Adipocyte (in vitro differentiated cells): ENCODE measurements around the gene ETV3.
"Not testable (repeated sequence)": the region's sequence is repeated elsewhere in the genome, so short reads cannot be mapped to it uniquely, and the experiment has no call there.

Source experiments
- DNase-seq: peaks from one replicate; pipeline ENCODE4 v3.0.0-alpha.2; 2015; ENCODE audit warnings: low read depth
- H3K27me3 ChIP-seq: replicated peaks from 2 replicates; pipeline ENCODE4 v1.7.0; 2013; ENCODE audit warnings: mild to moderate bottlenecking, low read length, moderate library complexity; ENCODE audit not compliant: control insufficient read depth, insufficient read depth
- H3K36me3 ChIP-seq: 2 replicates; pipeline ENCODE4 v1.7.0; 2013; ENCODE audit warnings: low read length, mild to moderate bottlenecking, moderate library complexity; ENCODE audit not compliant: control insufficient read depth, insufficient read depth, severe bottlenecking
- H3K4me1 ChIP-seq: 2 replicates; pipeline ENCODE4 v1.7.0; 2013; ENCODE audit warnings: mild to moderate bottlenecking, low read length, moderate library complexity; ENCODE audit not compliant: control insufficient read depth, insufficient read depth
- H3K4me3 ChIP-seq: 2 replicates; pipeline ENCODE4 v1.7.0; 2013; ENCODE audit warnings: mild to moderate bottlenecking, low read length, moderate library complexity
- H3K9ac ChIP-seq: 2 replicates; pipeline ENCODE4 v1.7.0; 2013; ENCODE audit warnings: mild to moderate bottlenecking, low read length, moderate library complexity
- H3K9me3 ChIP-seq: 2 replicates; pipeline ENCODE4 v1.7.0; 2013; ENCODE audit warnings: mild to moderate bottlenecking, low read length, moderate library complexity; ENCODE audit not compliant: control insufficient read depth

ETV3 gene

DNA sequence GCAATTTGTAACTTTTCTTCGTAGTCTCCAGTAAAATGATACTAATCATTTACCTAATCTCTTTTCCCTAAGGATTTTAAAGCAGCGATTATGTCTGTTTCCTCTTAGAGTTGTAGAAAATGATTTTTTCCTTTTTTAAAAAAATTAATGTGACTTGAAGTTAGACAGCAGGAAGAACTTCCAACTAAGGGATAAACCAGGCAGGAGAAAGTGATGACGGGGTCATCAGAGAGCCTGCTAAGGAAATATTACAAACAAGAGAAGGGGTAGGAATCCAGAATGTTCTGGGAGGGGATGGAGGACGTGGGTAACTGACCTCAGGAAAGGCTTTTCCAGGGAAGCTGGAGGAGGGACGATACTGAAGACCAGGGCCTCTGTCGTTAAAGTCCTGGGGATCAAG is 29.7 kb downstream of the ETV3 start:
- peaks cover 5% of the 10 kb centered on the region for H3K4me1 ChIP-seq
- H3K9me3 ChIP-seq, result no peaks in the 10 kb centered on the region
- H3K9ac ChIP-seq, result no peak overlapping the region
- no peaks in the 10 kb centered on the region for H3K36me3 ChIP-seq
- DNase-seq, result no peak
- no peak overlapping the region for H3K4me3 ChIP-seq
- H3K27me3 ChIP-seq, result peaks cover 15% of the 10 kb centered on the region

DNA sequence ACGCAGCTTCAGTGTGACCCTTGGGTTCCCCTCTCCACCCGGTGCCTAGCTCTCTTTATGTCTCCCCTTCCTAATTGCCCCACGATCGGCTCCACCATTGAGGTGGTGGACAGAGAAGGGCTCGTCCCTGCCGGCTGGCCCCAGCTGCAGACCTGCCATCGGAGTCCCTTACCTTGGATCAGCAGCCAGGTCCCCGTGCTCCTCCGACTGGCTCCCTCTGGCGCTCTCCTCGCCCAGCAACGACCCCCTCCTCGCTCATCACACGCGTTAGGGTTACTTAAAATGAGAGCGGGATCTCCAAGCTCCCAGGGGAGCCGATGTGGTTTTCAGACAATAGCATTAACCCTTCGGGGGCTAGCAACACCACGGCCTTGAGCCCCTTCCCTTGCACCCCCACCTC is 30.5 kb downstream of the ETV3 start:
- Histone ChIP-seq H3K27me3 (peaks cover 11% of the 10 kb centered on the region), H3K4me1 (peaks cover 9% of the 10 kb centered on the region), H3K9me3 (no peaks in the 10 kb centered on the region), H3K9ac (no peak overlapping the region), H3K36me3 (no peaks in the 10 kb centered on the region), H3K4me3 (no peak overlapping the region)
- no peak for DNase-seq

DNA sequence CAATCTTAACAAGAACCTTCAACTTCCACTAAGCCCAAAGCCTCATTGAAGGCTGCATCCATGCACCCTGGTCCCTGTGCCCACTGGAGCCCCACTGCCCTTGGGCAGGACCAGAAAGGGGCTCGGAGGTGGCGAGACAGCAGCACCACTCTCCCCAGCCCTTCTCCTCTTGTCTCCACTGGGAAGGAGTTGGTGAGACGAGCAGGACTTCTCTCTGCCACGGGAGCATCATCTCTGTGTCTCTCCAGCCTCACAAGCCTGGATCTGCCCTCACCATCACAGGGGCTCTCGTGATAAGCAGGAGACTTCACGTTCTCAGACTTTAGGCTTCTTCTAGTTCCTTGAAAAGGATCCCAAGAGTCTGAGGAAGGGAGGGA is 31.4 kb downstream of the ETV3 start:
- Histone ChIP-seq H3K4me1 (peaks cover 10% of the 10 kb centered on the region), H3K9ac (no peak overlapping the region), H3K36me3 (no peaks in the 10 kb centered on the region), H3K9me3 (no peaks in the 10 kb centered on the region), H3K4me3 (no peak overlapping the region), H3K27me3 (peaks cover 3% of the 10 kb centered on the region)
- DNase-seq, result no peak

DNA sequence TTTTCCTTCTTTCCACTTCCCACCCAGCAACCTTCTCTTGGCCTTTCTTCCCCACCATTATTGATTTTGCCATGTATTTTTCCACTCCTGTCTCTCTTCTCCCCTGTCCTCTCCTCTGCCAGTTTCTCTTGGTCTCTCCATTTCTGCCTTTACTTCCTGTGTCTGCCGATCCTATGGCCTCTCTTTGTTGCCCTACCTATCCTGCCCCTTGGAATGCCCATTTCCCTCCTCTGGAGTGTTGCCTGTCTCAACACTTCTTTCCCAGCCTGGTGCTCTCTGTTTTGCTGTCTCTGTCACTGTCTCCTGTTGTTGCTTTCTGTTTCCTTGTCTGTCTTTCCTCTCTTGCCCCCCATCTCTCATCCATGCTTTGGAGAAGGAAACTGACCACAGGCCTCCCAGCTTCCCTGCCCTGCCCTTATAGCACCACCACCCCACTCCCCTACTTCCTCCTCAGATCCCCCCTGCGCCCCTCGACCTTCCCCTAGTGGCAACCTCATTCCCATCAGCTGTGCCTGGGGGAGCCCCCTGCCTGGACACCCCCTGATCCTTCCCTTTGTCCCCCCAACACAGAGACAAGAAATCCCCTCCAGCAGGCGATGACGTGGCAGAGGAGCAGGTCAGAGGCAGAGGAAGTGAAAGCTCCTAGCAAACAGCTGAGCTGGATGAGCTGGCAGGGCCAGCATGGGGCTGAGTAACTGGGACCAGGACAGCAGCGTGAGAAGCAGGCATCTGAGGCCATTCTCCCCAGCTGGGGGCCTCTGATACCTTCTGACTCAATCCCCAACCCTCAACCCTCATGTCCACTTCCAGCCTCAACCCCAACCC is 32.0 kb downstream of the ETV3 start:
- H3K36me3 ChIP-seq, result no peaks in the 10 kb centered on the region
- peak; percentile 64 for DNase-seq
- H3K9me3 ChIP-seq, result no peaks in the 10 kb centered on the region
- H3K4me1 ChIP-seq, result peaks cover 10% of the 10 kb centered on the region
- peaks cover 3% of the 10 kb centered on the region for H3K27me3 ChIP-seq
- H3K9ac ChIP-seq, result no peak overlapping the region
- H3K4me3 ChIP-seq, result no peak overlapping the region

DNA sequence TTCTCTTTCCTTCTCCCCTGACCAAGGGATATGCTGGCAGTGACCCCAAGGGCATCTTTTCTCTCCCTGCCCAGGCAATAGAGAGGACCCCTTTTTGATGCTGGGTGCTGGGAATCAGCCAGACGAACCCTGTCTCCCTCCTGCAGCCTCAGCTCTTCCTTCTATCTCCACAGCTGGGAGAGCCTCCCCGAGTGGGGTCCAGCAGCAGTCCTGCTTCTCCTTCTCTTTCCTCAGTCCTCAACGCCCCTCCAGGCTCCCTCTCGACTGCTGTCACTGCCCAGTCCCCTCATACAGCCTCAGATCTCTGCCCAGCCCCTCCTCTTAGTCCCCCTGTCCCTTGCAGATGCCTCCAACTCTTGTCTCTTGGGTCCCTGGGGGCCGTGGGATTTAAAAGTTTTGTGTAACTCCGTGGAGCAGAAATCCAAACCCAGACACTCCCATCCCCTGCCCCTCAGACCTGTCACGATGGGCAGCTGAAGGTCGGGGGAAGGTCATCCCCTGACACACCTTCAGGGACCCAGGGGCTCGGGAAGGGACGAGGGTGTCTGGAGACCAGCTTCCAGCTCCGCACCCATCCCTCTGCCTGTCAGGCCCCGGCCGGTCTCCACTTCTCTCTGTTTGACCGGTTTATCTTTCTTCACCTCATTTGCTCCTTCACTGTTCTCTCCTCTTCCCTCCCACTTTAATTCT is 32.8 kb downstream of the ETV3 start:
- no peak for DNase-seq
- H3K9ac ChIP-seq, result no peak overlapping the region
- peaks cover 8% of the 10 kb centered on the region for H3K27me3 ChIP-seq
- no peaks in the 10 kb centered on the region for H3K9me3 ChIP-seq
- H3K4me1 ChIP-seq, result peaks cover 10% of the 10 kb centered on the region
- H3K36me3 ChIP-seq, result no peaks in the 10 kb centered on the region
- no peak overlapping the region for H3K4me3 ChIP-seq

DNA sequence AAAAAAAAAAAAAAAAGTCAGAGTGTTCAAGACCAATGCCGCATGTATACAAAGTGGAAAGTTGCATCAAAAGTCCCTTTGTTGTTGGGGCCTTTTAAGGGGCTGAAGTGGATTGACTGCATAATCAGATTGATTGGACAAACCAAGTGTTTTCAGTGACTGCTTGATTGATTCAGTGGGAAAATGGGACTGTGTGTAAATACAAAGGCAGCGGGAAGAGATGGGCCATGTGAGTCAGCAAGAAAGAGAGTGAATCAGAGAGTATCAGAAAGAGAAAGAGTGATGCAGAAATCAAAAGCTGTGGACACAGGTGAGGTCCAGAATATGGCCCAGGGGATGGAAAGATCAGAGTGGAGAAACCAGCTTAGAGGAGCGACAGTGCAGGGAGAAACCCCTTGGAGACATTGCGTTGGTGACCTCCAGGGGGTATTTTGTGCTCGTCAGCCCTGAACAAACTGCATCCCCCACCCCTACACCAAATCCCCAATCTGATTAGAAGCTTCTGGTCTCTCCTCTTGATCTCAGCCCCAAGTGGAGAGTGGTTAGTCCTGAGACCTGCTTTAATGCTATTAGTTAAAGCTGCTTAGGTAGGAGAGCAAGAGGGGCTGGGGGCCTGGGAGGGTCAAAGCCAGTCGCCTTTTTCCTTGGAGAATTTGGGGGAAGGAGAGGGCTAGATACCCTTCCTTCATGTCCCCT is 33.4 kb downstream of the ETV3 start:
- Histone ChIP-seq H3K9me3 (no peaks in the 10 kb centered on the region), H3K36me3 (no peaks in the 10 kb centered on the region), H3K9ac (no peak overlapping the region), H3K4me3 (no peak overlapping the region), H3K27me3 (peaks cover 8% of the 10 kb centered on the region), H3K4me1 (peaks cover 10% of the 10 kb centered on the region)
- no peak for DNase-seq

DNA sequence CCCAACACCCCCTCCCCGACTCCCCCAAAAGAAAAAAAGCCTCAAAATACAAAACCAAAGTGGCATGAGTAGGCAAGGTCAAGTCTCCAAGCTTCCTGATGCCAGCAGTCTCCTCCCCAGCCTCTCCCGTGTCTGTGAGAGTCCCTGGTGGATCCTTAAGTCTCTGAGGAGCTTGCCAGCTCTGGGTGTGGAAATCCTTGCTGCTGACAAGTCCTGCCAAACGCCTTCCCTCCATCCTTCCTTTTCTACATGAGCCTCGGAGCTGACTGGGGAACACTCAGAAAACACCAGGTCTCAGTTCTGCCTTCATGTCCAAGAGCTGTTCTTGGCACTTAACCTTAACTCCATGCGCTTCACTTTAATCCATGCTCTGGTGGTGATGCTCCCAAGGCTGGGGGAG is 34.9 kb downstream of the ETV3 start:
- no peak for DNase-seq
- H3K9ac ChIP-seq, result no peak overlapping the region
- peaks cover 10% of the 10 kb centered on the region for H3K4me1 ChIP-seq
- no peaks in the 10 kb centered on the region for H3K36me3 ChIP-seq
- H3K4me3 ChIP-seq, result no peak overlapping the region
- H3K27me3 ChIP-seq, result peaks cover 7% of the 10 kb centered on the region
- H3K9me3 ChIP-seq, result no peaks in the 10 kb centered on the region

DNA sequence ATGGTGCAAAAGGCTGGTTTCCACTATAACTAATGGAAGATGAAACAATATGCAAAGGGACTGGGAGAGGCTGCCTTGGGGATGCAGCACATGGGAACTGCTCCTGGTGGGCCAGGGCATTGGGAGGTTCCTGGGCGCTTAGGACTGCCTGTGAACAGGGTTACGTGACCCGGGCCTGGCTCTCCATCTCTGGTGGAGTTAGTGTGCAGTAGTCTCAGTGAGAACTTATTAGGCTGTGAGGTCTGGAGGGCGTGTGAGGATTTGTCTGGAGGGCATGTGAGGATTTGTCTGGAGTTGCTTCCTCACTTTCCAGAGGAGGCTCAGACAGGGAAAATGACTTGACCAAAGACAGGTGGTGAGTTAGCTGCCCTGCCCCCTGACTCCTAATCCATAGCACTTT is 37.0 kb downstream of the ETV3 start:
- H3K4me1 ChIP-seq, result peaks cover 10% of the 10 kb centered on the region
- no peak overlapping the region for H3K4me3 ChIP-seq
- H3K9me3 ChIP-seq, result no peaks in the 10 kb centered on the region
- DNase-seq, result no peak
- H3K27me3 ChIP-seq, result peaks cover 8% of the 10 kb centered on the region
- H3K36me3 ChIP-seq, result no peaks in the 10 kb centered on the region
- no peak overlapping the region for H3K9ac ChIP-seq

DNA sequence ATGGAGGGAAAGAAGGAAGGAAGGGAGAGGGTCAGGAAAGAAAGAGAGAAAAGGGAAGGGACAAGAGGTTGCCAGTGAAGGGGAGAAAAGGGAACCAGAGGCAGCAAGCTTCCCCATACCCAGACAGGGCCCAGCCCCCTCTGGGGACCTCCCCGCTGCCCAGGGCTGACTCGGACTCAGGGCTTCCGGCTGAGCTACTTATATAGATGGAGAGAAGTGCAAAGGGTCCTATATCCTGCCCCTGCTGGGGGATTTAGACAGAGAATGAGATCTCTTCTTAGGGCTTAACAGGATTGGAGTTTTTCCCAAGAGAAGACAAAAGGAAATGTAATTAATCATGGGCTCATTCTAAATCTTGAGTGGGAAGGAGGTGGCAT is 38.6 kb downstream of the ETV3 start, which contains the start of gene ETV3L:
TSS of gene ETV3L (minus strand) at position 176 of the 377 bp plus-strand sequence. CDS start 285 bp downstream, outside the sequence.
- H3K9ac ChIP-seq, result no peak within 1 kb of the TSS
- H3K27me3 ChIP-seq, result peaks cover 8% of the 10 kb centered on the region
- no peak within 1 kb of the TSS for H3K4me3 ChIP-seq
- no peak for DNase-seq
- H3K4me1 ChIP-seq, result peaks cover 10% of the 10 kb centered on the region
- no peaks in the 10 kb centered on the region for H3K9me3 ChIP-seq
- no peaks in the 10 kb centered on the region for H3K36me3 ChIP-seq

DNA sequence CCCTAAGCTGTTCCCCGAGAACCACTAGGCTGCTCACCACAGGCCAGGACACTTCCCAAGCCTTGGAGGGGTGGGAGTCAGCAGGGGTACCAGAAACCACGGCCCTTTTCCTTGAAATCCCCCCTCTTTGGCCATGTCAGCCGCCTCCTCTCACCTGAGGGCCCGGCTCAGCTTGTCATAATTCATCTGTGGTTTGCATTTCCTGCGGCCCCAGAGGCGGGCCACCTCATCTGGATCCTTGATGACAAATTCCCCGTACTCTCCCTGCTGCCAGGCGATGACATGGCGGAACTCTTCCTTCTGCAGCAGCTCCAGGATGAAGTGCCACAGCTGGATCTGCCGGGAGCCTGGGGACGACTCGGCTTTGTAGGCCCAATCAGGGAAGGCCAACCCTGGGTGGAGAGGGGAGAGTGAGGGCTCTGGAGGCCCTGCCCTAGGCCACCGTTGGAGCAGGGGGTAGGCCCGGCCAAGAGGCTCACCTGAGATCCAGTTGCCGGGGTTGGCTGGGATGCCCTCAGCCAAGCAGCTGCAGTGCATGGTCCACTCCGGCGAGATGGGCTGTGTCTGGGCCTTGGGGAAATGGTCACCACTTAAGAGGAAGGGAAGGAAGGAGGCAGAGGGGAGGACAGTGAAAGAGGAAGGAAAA is 39.1 kb downstream of the ETV3 start:
- peaks cover 14% of the 10 kb centered on the region for H3K4me1 ChIP-seq
- not testable (repeated sequence) for H3K9ac ChIP-seq, H3K36me3 ChIP-seq, DNase-seq, H3K4me3 ChIP-seq, H3K27me3 ChIP-seq, H3K9me3 ChIP-seq

DNA sequence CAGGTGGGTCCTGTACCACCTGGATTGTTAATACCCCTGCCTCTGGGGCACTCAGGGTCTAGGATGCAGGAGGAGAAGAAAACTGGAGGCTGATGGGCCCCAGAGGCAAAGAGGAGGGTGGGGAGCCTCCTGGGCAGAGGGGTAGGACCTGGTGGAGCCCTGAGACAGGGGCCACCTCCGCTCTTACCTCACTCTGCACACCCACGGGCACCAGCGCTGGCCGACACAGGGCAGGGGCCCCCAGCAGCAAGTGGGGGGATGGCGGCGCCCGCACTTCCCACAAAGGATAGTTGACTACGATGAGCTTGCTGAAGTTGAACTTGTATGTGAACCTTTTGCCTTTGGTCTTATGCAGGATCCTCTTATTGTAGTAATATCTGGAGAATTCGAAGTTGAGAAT is 39.7 kb downstream of the ETV3 start:
- no peak for DNase-seq
- Histone ChIP-seq H3K9me3 (no peaks in the 10 kb centered on the region), H3K27me3 (peaks cover 8% of the 10 kb centered on the region), H3K4me1 (peaks cover 15% of the 10 kb centered on the region), H3K36me3 (no peaks in the 10 kb centered on the region), H3K9ac (no peak overlapping the region), H3K4me3 (no peak overlapping the region)
